GM10847 (cell line): ENCODE data around the gene RANBP1.

Experiments
- POLR2A ChIP-seq: IDR thresholded peaks from 2 replicates; pipeline ENCODE4 v1.6.1; 2011; ENCODE audit not compliant: insufficient read length; ENCODE audit errors: extremely low read depth

Gene RANBP1

GRCh38 chr22:20172141-20172613 lies 56.3 kb downstream of the RANBP1 start:
- TF ChIP-seq POLR2A: no peak

- TF ChIP-seq POLR2A: no peak
These were observed 57.3 kb downstream of the RANBP1 start for GRCh38 chr22:20173246-20173645.

GRCh38 chr22:20173772-20174171 lies 57.9 kb downstream of the RANBP1 start:
- TF ChIP-seq POLR2A: no peak

GRCh38 chr22:20174785-20175596 lies 59.1 kb downstream of the RANBP1 start:
- TF ChIP-seq POLR2A: no peak

- no peak for TF ChIP-seq POLR2A
These were observed 59.6 kb downstream of the RANBP1 start for GRCh38 chr22:20175597-20175900.

- no peak for TF ChIP-seq POLR2A
These were observed 60.6 kb downstream of the RANBP1 start for GRCh38 chr22:20176421-20177085.
